ENCODE data around the gene GCNT2.

GCNT2 gene

DNA sequence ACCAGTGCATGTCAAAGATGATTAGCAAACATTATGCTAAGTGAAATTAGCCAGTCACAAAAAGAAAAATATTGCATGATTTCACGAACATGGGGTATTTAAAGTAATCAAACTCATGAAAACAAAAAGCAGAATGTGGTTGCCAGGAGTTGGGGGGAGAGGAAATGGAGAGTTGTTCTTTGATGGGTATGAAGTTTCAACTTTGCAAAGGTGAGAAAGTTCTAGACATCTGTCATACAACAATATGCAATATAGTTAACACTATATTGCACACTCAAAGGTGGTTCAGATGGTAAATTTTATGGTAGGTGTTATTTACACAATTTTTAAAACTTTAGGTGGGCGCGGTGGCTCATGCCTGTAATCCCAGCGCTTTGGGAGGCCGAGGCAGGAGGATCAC lies 13.4 kb upstream of the GCNT2 start:
- H2BK12ac ChIP-seq (ENCODE audit: low read length) = no peak overlapping the region
- no peaks in the 10 kb centered on the region for H3K36me3 ChIP-seq (ENCODE audit: control insufficient read depth in 1 of 2, insufficient read depth in 2 of 2, low read length in 2 of 2)
- H3K79me2 ChIP-seq (ENCODE audit: control insufficient read depth, insufficient read depth, low read length, poor library complexity) = no peaks in the 10 kb centered on the region
- no peak overlapping the region for H4K12ac ChIP-seq (ENCODE audit: low read depth, low read length)
- no peaks in the 10 kb centered on the region for H3K9me3 ChIP-seq (ENCODE audit: insufficient read depth, low read depth, low read length)
- H3K79me1 ChIP-seq (ENCODE audit: low read length) = no peaks in the 10 kb centered on the region
- no peak overlapping the region for H3K9ac ChIP-seq (ENCODE audit: low read length)
- H3K27ac ChIP-seq (ENCODE audit: low read depth, low read length) = no peak overlapping the region
- H3K4me3 ChIP-seq (ENCODE audit: low read depth, low read length) = no peak overlapping the region
- no peak overlapping the region for H4K91ac ChIP-seq (ENCODE audit: low read depth, low read length)
- WGBS (ENCODE audit: extremely low coverage, insufficient coverage, insufficient read length) = no CpG with 5 or more reads among the region's 5 CpGs
- H3K4ac ChIP-seq (ENCODE audit: low read depth, low read length) = no peak overlapping the region
- H2BK120ac ChIP-seq (ENCODE audit: insufficient read depth, low read length, poor library complexity) = no peak overlapping the region
- no peak overlapping the region for H3K18ac ChIP-seq (ENCODE audit: low read length)
- no peaks in the 10 kb centered on the region for H3K27me3 ChIP-seq (ENCODE audit: insufficient read depth, low read length)
- H3K14ac ChIP-seq (ENCODE audit: low read length) = no peak overlapping the region
- no peak overlapping the region for H3K23ac ChIP-seq (ENCODE audit: low read length)
- H3K4me1 ChIP-seq (ENCODE audit: control insufficient read depth in 1 of 2, insufficient read depth in 2 of 2, low read length in 2 of 2) = peaks cover 3 to 4% of the 10 kb centered on the region in 2 experiments
- no peak overlapping the region for H2AK5ac ChIP-seq (ENCODE audit: low read length)
- no peak for DNase-seq
- H2BK5ac ChIP-seq (ENCODE audit: low read depth, low read length, poor library complexity) = no peak overlapping the region
- no peak overlapping the region for H2AFZ ChIP-seq (ENCODE audit: insufficient read depth, low read length, poor library complexity)
- no peak overlapping the region for H3K4me2 ChIP-seq (ENCODE audit: low read length)
- no peak overlapping the region for H4K8ac ChIP-seq (ENCODE audit: low read depth, low read length)

- Histone ChIP-seq H3K79me1 (ENCODE audit: low read length) (peaks cover 2% of the 10 kb centered on the region), H2BK12ac (ENCODE audit: low read length) (peak overlapping the region; percentile 88)
These were observed 10.4 kb upstream of the GCNT2 start for GRCh38 chr6:10510592-10511367.

GRCh38 chr6:10511477-10511876 lies 9.7 kb upstream of the GCNT2 start:
- no peak overlapping the region for H2BK5ac ChIP-seq (ENCODE audit: low read depth, low read length, poor library complexity)
- no CpG with 5 or more reads among the region's 2 CpGs for WGBS (ENCODE audit: extremely low coverage, insufficient coverage, insufficient read length)
- no peak overlapping the region for H4K91ac ChIP-seq (ENCODE audit: low read depth, low read length)
- H3K9me3 ChIP-seq (ENCODE audit: insufficient read depth, low read depth, low read length) = no peaks in the 10 kb centered on the region
- H3K18ac ChIP-seq (ENCODE audit: low read length) = no peak overlapping the region
- H3K79me1 ChIP-seq (ENCODE audit: low read length) = peaks cover 2% of the 10 kb centered on the region
- no peak overlapping the region for H2BK12ac ChIP-seq (ENCODE audit: low read length)
- no peak overlapping the region for H2AK5ac ChIP-seq (ENCODE audit: low read length)
- no peak overlapping the region for H3K14ac ChIP-seq (ENCODE audit: low read length)
- peak in 1 of 2 donors; percentile 38 for DNase-seq
- H3K36me3 ChIP-seq (ENCODE audit: control insufficient read depth in 1 of 2, insufficient read depth in 2 of 2, low read length in 2 of 2) = no peaks in the 10 kb centered on the region
- H3K4me1 ChIP-seq (ENCODE audit: control insufficient read depth in 1 of 2, insufficient read depth in 2 of 2, low read length in 2 of 2) = peaks cover 3 to 4% of the 10 kb centered on the region in 2 experiments
- no peaks in the 10 kb centered on the region for H3K27me3 ChIP-seq (ENCODE audit: insufficient read depth, low read length)
- no peak overlapping the region for H4K8ac ChIP-seq (ENCODE audit: low read depth, low read length)
- no peak overlapping the region for H4K12ac ChIP-seq (ENCODE audit: low read depth, low read length)
- no peak overlapping the region for H3K4ac ChIP-seq (ENCODE audit: low read depth, low read length)
- H3K79me2 ChIP-seq (ENCODE audit: control insufficient read depth, insufficient read depth, low read length, poor library complexity) = no peaks in the 10 kb centered on the region
- no peak overlapping the region for H3K23ac ChIP-seq (ENCODE audit: low read length)
- no peak overlapping the region for H3K27ac ChIP-seq (ENCODE audit: low read depth, low read length)
- no peak overlapping the region for H3K4me2 ChIP-seq (ENCODE audit: low read length)
- H2BK120ac ChIP-seq (ENCODE audit: insufficient read depth, low read length, poor library complexity) = no peak overlapping the region
- no peak overlapping the region for H3K9ac ChIP-seq (ENCODE audit: low read length)
- H2AFZ ChIP-seq (ENCODE audit: insufficient read depth, low read length, poor library complexity) = no peak overlapping the region
- H3K4me3 ChIP-seq (ENCODE audit: low read depth, low read length) = no peak overlapping the region

More at GRCh38 chr6:10510592-10511367, 10.4 kb upstream of the GCNT2 start:
- no peaks in the 10 kb centered on the region for H3K36me3 ChIP-seq (ENCODE audit: control insufficient read depth in 1 of 2, insufficient read depth in 2 of 2, low read length in 2 of 2)
- no peak overlapping the region for H3K9ac ChIP-seq (ENCODE audit: low read length)
- no peak overlapping the region for H3K18ac ChIP-seq (ENCODE audit: low read length)
- H3K4me1 ChIP-seq (ENCODE audit: control insufficient read depth in 1 of 2, insufficient read depth in 2 of 2, low read length in 2 of 2) = peaks cover 3 to 4% of the 10 kb centered on the region in 2 experiments
- no peaks in the 10 kb centered on the region for H3K9me3 ChIP-seq (ENCODE audit: insufficient read depth, low read depth, low read length)
- H2BK120ac ChIP-seq (ENCODE audit: insufficient read depth, low read length, poor library complexity) = no peak overlapping the region
- no peak overlapping the region for H3K27ac ChIP-seq (ENCODE audit: low read depth, low read length)
- no peaks in the 10 kb centered on the region for H3K79me2 ChIP-seq (ENCODE audit: control insufficient read depth, insufficient read depth, low read length, poor library complexity)
- H4K8ac ChIP-seq (ENCODE audit: low read depth, low read length) = peak overlapping the region; percentile 43
- no peak overlapping the region for H3K14ac ChIP-seq (ENCODE audit: low read length)
- no peak overlapping the region for H3K4me3 ChIP-seq (ENCODE audit: low read depth, low read length)
- no peak overlapping the region for H2AFZ ChIP-seq (ENCODE audit: insufficient read depth, low read length, poor library complexity)
- no peak overlapping the region for H3K23ac ChIP-seq (ENCODE audit: low read length)
- no CpG with 5 or more reads among the region's 17 CpGs for WGBS (ENCODE audit: extremely low coverage, insufficient coverage, insufficient read length)
- no peak overlapping the region for H3K4ac ChIP-seq (ENCODE audit: low read depth, low read length)
- H4K91ac ChIP-seq (ENCODE audit: low read depth, low read length) = peak overlapping the region; percentile 77
- DNase-seq = peak in 1 of 2 donors; percentile 61
- H3K27me3 ChIP-seq (ENCODE audit: insufficient read depth, low read length) = no peaks in the 10 kb centered on the region
- H2AK5ac ChIP-seq (ENCODE audit: low read length) = peak overlapping the region; percentile 47
- no peak overlapping the region for H2BK5ac ChIP-seq (ENCODE audit: low read depth, low read length, poor library complexity)
- no peak overlapping the region for H3K4me2 ChIP-seq (ENCODE audit: low read length)
- H4K12ac ChIP-seq (ENCODE audit: low read depth, low read length) = no peak overlapping the region

DNA sequence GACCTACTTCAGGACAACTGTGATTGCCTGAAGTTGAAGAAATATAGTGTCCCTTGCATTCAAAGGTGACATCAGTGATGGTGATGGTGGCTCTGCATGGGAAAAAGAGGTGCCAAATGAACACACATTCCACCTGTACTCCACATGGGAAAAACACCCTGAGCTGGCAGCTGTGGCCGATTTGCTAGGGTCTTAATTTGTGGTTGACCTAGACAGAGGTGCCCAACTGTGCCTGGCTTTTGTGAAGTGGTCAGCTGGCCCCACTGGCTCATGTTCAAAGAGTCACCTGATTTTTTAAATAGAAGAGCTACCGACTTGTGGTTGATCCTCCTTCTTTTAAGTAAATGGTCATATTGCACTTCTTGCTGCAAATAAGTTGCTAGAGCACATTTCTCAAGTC lies 7.6 kb upstream of the GCNT2 start:
- Histone ChIP-seq H2BK12ac (ENCODE audit: low read length) (peak overlapping the region; percentile 76), H3K23ac (ENCODE audit: low read length) (no peak overlapping the region), H2BK5ac (ENCODE audit: low read depth, low read length, poor library complexity) (no peak overlapping the region), H3K79me1 (ENCODE audit: low read length) (peaks cover 2% of the 10 kb centered on the region), H4K8ac (ENCODE audit: low read depth, low read length) (no peak overlapping the region), H3K4me1 (ENCODE audit: control insufficient read depth in 1 of 2, insufficient read depth in 2 of 2, low read length in 2 of 2) (peaks cover 3 to 4% of the 10 kb centered on the region in 2 experiments), H3K14ac (ENCODE audit: low read length) (no peak overlapping the region), H2AK5ac (ENCODE audit: low read length) (peak overlapping the region; percentile 54), H3K9ac (ENCODE audit: low read length) (no peak overlapping the region), H3K27ac (ENCODE audit: low read depth, low read length) (no peak overlapping the region), H4K12ac (ENCODE audit: low read depth, low read length) (no peak overlapping the region), H3K27me3 (ENCODE audit: insufficient read depth, low read length) (no peaks in the 10 kb centered on the region), H3K9me3 (ENCODE audit: insufficient read depth, low read depth, low read length) (no peaks in the 10 kb centered on the region), H3K4me3 (ENCODE audit: low read depth, low read length) (no peak overlapping the region), H3K4ac (ENCODE audit: low read depth, low read length) (no peak overlapping the region), H4K91ac (ENCODE audit: low read depth, low read length) (peak overlapping the region; percentile 47), H3K36me3 (ENCODE audit: control insufficient read depth in 1 of 2, insufficient read depth in 2 of 2, low read length in 2 of 2) (no peaks in the 10 kb centered on the region), H2AFZ (ENCODE audit: insufficient read depth, low read length, poor library complexity) (no peak overlapping the region), H3K79me2 (ENCODE audit: control insufficient read depth, insufficient read depth, low read length, poor library complexity) (no peaks in the 10 kb centered on the region), H3K4me2 (ENCODE audit: low read length) (no peak overlapping the region), H2BK120ac (ENCODE audit: insufficient read depth, low read length, poor library complexity) (peak overlapping the region; percentile 43), H3K18ac (ENCODE audit: low read length) (no peak overlapping the region)
- WGBS (ENCODE audit: extremely low coverage, insufficient coverage, insufficient read length) = no CpG with 5 or more reads among the region's 2 CpGs
- DNase-seq = no peak
